Activated T-cell treated with anti-CD3 and anti-CD28 coated beads for 1 hour (primary cell): ENCODE results near the gene RPAP3.

Experiments
- DNase-seq: peaks from one replicate; pipeline ENCODE4 v3.0.0-alpha.2; 2020; ENCODE audit warnings: low read depth

Gene RPAP3, protein sequence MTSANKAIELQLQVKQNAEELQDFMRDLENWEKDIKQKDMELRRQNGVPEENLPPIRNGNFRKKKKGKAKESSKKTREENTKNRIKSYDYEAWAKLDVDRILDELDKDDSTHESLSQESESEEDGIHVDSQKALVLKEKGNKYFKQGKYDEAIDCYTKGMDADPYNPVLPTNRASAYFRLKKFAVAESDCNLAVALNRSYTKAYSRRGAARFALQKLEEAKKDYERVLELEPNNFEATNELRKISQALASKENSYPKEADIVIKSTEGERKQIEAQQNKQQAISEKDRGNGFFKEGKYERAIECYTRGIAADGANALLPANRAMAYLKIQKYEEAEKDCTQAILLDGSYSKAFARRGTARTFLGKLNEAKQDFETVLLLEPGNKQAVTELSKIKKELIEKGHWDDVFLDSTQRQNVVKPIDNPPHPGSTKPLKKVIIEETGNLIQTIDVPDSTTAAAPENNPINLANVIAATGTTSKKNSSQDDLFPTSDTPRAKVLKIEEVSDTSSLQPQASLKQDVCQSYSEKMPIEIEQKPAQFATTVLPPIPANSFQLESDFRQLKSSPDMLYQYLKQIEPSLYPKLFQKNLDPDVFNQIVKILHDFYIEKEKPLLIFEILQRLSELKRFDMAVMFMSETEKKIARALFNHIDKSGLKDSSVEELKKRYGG

DNA sequence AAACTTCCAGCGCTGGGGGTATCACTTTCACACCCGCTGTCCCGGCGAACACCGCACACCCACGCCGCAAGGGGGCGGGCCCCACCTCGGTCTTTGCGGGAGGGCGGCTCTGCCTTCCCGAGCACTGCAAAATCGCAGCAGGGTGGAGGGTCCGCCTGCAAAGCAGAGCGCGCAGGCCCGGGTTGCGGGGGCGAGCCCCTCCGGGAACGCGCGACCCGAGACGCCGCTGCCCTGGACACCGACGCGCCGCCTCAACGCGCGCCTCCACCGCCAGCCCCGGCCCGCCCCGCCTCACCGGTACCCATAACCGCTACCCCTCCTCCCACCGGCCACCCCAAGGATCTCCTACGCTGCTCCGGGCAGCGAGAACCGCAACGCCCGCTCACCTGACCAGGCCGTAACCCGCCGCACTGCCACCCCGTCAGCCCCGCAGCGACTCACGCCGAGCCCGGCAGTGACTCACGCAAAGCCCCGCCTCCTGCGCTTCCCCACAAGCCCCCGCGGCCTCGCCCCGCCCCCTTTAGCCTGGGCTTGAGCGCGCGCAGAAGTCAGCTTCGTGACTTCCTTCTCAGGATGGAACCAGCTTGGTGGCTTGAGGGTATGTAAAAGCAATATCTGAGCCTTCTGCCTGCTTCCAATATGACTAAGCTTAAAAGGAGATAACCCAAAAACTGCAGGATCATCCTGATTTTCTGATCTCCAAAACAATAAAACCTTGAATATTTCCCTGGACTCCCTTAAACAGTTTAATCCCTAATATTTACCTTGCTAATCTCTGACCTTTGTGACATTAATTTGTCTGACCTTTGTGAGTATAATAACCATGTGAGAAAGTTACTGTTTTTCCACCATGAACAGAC is at the start of gene RPAP3:
Gene RPAP3, minus strand, starts transcription at position 465 of the 860 bp plus-strand sequence. CDS start 3,190 bp downstream, outside the sequence.
- DNase-seq: peak; percentile 98

DNA sequence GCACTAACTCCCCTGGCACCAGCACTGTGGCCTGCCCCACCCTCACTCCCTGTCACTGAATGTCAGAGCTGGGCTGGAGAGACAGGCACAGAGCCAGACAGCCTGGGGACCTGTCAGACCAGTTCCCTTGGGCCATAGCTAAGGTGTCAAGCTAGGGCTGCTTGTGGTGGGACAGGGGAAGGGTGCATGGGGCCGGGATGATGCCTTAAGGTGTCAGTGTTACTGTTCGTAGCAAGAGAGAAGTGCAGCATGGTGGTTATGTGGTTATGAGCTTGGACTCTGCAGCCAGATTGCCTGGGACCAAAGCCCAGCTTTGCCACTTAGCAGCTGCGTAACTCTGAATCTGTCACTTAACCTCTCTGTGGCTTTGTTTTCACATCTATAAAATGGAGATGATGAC is 49.1 kb upstream of the RPAP3 start:
- DNase-seq: no peak

DNA sequence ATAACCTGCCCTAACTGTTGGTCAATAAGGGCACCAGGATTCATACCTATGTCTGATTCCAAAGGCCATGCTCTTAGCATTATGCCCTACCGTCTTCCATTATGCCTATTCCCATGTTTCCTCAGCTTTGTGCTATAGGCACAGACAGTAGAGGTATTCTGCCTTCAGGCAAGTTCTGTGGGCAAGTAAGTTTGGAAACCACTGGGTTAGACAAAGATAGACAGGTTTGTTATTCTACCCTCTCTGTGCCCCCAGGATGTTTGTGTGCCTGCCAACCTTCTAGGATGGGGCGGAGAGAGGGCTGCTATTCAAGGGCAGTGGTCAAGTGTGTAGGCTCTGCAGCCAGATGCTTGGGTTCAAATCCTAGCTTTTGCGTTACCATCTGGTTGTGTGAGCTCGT is 48.3 kb upstream of the RPAP3 start:
- DNase-seq: no peak

DNA sequence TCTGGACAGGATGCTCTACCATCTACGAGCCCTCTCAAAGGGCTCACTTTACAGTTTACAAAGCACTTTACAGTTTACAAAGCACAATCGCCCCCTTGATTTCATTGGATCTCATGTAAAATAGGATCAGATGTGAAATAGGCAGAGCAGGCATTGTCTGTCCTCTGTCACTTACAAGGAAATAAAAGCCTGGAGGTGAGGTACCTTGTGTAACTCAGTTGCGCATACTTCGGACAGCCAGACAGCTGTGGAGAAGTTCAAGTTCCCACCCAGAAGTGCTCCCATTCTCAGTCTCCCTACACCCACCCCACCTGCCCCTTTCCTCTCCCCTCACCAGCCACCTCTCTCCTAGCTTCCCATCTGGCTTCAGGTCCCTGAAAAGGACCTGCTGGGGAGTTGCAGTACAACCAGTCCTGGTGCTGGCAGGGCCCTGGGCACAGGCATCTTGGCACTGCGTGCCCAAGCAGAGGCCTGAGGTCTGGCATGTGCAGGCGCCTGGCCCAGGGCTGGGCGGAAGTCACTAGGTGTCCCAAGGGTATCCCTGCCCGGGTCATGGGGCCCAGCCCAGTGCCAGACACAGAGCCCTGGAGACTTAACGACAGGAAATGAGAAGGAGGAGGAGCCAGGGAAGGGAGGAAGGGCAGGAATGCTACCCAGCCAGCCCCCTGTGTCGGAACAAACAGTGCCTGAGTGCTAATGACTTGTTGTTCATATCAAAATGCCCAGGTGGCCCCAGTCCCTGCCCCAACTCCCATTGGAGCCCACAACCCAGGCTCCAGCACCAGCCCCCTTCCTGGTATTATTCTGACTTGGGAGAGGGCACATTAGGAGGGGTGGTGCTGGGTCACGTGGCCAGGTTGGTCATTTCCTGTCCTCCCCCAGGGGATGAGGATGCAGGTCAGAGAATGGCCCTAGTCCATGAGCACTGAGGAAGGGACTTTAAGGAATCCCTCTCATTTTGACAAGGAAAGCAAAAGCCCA is 47.5 kb upstream of the RPAP3 start:
- DNase-seq: no peak

DNA sequence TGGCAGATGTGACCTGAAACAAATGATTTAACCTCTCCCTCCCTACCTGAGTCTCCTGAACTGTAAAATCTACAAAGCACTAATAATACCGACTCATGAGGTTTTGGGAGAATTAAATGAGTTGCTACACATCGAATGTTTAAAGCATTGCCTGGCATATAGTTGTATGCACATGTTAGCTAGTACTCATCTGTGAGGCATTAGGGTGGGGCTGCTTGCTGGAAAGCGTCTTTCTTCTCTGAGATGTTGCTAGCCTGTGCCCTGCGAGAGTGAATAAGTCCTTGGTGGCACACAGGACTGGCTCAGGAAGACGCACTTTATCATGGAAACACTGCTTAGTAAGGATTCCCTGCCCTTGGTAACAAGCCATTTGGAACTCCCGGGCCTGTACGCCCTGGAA is 46.7 kb upstream of the RPAP3 start:
- no peak for DNase-seq

DNA sequence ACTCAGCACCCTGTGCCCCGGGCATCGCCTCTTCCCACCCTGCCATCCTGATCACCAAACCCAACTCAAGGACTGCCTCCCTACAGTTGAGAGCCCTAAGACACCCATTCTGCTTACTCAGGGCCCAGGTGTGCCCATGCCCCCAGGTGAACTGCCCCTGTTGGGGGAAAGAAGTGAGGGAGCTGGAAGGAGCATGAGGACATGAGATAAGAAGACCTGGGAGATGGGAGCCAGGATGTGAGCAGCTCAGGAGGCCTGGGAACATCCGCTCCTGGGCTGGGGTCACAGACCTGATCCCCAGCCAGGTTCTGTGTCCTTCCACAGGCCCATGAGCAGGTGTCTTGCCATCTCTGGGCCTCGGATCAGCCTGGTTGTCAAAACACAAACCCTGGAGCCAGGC is 46.3 kb upstream of the RPAP3 start:
- DNase-seq: no peak

DNA sequence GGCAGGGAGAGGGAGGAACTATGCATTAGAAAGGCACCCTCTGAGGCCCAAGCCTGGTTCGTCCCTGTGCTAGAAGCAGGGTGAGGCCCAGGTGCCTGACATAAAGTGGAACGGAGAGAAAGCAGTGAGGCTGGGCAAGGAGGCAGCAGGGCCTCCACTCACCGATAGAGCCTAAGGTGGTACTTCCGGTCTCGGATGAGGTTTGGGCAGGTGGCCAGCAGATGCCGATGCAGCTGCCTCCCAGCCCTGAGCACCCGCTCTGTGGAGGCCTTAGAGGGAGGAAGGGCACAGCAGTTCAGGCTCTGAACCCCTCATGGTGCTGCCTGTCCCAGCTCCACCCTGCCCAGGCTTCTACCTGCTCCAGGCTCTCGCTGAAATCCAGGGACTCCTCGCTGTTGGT is 45.7 kb upstream of the RPAP3 start:
- DNase-seq: no peak

DNA sequence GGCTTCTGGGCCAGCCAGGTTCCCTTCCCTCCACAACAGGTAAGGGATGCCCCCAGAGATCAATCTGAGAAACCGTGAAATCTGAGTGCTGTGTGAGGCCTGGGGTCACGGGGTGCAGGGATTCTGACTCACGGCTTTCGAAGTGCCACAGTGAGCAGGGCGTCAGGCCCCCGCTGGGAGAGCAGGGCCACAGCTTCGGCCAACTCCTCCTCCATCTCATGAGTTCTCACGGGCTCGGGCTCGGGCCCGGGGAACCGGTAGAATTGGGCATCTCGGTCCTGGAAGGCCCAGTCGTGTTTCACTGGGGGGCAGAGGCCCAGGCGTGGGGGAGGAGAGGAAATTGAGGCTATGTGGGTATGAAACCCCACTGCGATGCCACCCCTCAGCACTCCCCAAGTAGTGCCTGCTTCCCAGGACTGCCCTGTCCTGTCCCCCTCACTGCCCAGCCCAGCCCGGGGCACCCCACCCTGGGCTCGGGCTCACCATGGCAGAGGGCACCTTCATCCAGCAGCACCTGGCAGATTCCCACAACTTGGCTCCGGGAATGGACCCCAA is 45.2 kb upstream of the RPAP3 start:
- DNase-seq: no peak

DNA sequence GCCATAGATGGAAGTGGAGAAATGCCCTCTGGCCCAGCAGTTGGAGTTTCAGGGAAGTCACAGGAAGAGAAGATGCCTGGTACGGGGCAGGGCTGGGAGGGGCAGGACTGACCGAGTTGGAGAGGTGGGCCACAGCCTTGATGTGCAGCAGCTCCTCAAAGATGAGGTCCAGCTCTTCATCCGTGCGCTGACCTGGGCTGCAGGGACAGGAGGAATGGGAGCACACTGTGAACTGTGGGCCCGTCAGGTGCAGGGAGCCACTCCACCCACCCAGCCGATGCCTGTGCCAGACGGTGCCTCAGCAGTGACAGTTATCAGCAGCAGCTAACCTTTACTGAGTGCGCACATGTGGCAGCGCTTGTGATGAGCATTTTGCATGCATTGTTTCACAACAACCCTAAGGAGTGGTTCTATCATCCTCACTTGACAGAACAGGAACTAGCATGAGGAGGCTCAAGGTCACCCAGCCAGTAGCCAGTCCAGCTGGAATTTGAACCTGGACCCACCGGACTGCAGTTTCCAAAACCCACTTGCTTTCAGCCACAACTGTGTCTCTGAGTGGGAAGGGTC is 44.5 kb upstream of the RPAP3 start:
- DNase-seq: no peak

DNA sequence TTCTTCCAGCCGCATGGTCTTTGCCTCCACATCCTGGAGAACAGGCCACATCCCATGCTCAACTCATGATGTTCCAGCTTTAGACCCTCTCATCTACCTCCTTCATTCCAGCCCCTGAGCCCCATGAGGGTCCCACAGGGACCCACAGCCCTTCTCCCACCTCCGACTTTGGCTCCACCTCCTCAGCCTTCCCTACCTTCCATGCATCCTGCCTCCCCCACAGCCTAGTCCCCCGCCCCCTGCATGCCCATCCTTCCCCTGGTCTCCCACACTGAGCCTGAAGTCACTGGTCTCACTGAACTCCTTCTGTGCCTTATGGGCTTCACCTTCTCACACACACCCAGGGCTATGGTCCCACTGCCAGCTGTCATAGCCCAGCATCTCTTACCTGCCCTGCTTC is 43.1 kb upstream of the RPAP3 start:
- no peak for DNase-seq

DNA sequence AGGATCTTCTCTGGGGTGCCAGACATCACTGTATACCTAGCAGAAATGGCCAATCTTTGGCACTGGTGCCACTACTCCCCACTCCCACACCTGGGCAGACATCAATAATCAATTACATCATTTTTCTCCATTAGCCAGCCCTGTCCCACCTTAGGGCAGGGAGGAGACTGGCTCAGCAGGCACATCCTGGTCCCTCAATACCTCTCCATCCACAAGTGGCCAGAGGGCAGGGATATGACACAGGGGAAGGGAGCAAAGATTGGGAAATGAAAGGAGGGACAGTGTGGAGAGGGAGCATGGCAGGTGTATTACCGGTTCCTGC is 42.6 kb upstream of the RPAP3 start:
- DNase-seq: no peak

DNA sequence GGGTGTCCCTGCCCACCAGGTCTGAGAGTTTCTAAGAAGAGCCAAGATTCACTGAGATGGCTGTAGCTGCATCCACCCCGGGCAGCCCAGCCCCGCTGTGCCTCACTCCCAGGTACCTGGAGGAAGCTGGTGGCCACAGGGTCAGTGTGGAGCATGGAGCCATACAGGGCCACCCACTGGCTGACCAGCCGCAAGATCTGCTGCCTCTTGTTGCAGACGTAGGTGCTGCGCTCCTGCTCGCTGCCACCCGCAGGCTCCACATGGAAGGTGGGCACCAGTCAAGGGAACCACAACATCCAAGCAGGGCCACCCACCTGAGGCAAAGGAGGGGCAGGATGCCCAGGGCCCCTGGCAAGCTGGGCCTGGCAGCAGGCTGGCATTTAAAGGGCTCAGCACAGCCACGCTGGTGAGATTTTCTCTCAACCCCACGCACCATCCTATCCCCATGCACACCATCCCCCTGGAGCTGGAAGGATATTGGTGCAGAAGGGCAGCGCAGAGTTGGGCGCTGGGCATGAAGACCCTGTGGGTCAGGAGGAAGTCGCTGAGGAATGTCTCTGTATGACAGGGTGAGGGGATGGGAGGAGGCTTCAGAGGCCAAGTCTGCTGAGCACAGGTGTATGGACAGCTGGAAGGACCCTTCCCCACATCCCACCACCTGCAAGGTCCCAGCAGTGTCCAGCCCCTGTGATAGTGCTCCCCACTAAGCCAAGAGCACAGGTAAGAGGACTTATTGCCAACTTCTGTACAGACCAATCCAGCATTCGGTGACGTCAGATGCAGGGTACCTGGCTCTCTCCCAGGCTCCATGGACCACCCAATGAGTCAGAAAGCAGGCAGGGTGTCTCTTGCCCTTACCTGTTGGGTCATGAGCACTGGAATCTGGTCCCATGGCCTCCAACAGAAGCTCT is 42.0 kb upstream of the RPAP3 start:
- DNase-seq: no peak

DNA sequence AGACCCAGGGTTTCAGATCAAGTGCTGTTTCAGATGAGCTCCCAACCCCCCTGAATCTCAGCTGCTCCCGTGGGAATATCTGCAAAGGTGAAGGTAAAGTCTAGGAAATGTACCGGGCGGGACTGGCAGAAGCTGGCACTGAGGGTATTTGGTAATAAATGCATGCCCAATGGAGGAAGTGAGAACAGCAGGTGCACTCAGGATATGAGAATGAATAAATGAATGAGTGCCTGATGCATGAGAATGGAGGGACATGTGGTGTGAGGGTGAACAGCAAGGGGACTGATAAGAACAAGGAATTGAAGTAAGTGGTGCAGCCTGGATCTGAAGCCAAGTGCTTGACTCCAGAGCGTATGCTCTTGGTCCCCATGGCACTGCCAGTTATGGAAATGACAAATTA is 41.3 kb upstream of the RPAP3 start:
- DNase-seq: no peak

DNA sequence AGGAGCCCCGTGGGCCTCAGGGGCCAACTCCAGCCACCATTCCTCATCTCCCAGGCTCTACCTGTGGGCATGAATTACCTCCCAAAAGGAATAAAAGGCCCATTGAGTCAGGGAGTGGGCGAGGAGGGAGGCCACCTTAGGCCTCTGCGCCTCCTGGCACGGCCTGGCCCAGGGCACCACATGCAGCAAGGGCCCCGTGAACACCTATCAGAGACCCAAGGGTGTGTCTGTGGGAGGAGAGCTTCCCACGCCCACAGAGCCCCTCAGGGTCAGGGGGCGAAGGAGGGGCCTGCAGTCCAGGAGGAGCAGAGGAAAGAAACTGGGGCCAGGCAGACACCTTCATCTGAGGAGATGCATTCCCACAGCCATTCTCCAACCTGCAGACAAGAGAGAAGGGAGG is 40.7 kb upstream of the RPAP3 start:
- no peak for DNase-seq

DNA sequence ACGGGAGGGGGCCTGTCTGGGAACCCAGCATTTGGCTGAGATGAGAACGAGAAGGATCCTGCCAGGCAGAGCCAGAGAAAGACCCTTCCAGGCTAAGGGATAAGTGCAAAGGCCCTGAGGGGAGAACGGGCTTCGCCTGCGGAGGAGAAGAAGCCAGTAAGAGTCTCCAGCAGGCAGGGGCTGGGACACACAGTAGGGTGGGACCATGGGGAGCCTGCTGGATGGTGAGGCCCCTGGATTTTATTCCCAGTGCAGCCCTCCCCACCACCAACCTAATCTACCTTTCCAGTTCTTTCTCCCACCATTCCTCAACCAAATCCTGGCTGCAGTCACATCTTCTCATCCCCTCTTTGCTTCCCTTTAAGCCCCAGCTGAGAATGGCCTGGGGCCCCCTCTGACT is 40.2 kb upstream of the RPAP3 start:
- DNase-seq: no peak

DNA sequence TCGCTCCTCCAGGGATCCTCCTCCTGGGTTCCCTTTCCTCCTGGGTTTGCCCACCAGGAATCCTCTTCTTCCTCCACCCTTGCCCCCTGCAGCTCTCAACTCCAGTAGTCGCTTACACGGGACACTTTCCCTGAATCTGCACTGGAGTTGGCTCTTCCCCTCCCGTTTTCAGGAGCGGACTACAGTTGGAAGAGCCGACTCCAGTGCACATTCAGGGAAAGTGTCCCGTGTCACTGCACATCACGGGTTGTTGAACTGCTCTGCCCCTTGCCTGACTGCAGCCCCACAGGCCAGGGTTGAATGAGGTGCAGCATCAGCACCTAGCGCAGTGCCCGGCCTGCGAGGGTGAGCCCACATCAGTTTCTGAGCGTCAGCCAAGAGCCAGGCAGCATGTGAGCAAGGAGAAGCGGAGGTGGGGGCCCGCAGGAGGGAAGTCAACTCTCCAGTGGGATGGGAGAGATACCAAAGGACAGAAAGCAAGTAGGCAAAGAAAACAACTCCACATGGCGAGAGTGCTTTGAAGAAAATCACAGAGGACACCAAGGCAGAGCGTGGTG is 39.7 kb upstream of the RPAP3 start:
- no peak for DNase-seq

DNA sequence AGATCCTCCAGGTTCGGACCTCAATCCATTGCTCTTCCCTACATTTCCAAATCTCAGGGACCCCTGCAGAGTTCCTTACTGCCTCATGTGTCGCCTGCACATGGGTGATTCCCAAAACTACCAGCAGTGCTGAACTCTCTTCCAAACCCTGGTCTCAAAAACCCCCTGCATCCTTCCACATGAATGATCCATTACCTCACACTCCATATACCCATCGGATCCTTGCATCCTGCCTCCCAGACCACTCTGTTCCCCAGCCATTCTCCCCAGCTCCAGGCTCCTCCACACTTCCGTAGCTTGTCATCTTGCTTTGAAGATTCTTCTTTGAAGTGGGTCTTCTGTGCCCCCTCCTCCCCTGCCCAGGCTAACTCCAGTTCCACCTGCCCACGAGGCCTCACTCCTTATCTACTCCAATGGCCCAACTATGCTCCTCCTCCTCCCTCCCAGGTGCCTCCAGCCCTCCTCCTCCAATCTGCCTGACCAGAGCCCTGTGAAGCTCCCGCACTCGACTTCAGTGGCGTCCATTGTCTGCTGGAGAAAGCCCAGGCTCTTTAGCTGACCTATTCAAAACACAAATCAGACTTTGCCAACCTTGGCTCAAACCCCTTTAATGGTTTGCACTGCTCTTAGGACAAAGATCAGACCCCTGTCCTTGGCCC is 39.1 kb upstream of the RPAP3 start:
- DNase-seq: no peak

DNA sequence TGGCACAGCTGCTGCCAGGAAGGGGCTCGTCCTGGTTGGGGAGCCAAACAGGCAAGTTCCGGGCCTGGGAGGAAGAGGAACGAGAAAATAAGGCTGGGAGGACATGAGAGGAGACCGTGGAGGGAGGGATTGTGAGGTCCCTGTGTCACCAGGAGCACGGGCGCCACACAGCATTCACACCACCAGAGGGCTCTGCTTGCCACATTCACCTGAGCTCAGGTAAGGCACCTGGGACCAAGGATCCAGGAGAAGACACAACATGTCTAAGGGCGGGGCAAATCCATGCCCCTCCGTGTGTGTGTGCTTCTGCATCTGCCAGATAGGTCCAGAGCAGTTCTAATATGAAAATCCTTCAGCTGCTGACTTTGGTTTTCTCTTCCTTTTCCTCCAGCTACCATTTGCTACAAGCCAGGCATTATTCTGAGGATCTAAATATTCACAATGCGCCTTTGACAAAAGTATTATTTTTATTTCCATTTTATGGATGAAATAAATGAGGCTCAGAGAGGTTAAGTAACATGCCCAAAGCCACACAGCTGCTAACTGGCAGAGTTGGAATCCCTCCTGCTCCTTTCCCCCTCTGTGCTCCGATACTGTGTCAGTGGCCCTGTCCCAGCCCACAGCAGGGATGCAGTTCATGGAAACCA is 38.3 kb upstream of the RPAP3 start:
- peak; percentile 52 for DNase-seq
